T-helper 1 cell (primary cell): ENCODE measurements around the gene POLE.

Source experiments
- DNase-seq, 5 donors: peaks; one replicate each; pipeline ENCODE4 v3.0.0-alpha.2; 2012 to 2020

POLE gene

DNA sequence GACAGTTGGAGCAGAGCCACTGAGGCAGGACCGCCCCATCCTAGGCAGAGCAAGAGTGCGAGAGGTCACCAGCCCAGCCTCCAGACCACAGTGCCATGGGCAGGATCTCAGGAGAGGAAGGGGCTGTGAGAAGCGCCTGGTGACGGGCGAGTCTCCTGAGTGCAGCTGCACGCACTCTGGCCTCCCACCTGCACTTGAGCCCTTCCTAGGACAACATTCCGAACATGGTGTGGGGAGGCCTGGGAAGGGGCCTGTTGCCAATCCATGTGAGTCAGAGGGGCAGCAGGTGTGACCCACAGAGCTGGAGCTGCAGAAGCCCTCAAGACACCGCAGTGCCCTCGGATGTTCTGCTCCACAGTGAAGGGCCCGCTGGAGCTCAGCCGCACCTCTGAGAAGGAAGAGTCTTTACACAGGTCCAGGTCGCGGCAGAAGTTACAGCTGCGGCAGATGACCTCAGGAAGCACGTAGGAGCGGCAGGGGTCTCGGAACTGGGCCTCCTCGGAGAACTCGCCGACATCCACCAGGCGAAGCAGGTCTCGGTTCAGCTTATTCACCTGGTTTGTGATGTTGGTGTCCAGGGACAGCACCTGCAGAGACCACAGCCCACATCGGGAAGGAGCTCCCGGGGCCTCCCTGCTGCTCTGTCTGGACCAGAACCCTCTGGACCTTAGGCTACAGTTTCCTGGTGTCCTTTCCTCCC lies 61.3 kb downstream of the POLE start:
- DNase-seq, result no peak

DNA sequence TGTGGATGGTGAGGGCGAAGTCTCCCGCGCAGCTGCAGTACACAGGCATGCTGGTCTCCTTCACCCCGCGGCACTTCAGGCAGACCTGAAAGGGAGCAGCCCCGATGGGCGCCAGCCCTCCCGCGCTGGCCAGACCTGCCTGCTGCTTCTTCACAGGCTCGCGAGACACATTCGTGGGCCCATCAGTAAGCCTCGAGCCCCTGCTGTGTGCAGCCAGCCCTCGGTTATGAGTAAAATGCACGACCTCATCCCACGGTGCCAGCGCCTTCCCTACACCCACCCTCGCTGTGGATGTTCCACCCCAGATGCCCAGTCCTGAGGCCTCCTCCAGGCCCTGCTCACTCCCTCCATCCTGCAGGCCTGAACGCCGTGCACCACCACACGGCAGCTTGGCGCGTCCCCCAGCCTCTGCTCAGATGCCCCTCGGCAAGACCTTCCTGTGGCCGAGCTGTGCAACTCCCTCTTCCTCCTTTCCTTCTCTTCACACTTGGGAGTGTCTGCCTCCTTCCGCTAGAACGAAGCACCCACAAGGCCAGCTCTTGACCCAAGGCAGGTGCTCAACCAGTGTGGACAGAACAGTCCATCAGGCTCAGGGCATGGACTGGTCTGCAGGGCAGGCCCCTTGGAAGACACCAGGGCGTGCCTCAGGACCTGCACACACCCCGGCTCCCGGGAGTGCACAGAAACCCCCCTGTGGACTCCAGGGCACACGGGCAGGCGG lies 62.1 kb downstream of the POLE start:
- no peak for DNase-seq

DNA sequence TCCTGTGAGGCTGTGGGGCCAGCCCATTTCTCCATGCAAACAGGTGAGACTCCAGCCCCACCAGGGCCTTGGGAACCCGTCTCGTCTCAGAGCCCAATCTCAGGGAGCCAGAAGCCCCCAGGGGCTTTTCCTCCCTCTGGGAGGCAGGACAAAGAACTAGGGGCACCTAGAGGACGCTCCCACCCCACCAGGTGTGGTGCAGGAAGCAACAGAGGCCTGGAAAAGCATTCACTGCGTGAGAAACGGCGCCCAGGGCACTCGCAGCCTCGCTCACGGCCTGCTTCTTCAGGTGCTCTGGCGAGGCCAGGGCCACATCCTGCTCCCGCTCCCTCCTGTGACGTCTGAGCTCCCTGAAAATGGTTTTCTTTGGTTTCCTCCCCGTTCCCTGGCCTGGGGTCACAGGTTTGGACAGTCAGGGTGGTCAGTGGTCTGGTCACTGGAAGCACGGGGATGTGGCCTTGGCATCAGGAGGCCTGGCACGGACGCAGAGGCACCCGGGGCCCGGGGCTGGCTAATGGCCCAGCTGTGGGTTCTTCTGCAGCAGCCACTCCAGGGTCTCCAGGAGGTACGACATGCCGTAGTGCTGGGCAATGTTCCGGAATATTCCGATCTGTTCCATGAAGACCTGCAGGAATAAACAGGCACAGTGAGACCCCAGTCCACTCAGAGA lies 62.8 kb downstream of the POLE start:
- no peak for DNase-seq

DNA sequence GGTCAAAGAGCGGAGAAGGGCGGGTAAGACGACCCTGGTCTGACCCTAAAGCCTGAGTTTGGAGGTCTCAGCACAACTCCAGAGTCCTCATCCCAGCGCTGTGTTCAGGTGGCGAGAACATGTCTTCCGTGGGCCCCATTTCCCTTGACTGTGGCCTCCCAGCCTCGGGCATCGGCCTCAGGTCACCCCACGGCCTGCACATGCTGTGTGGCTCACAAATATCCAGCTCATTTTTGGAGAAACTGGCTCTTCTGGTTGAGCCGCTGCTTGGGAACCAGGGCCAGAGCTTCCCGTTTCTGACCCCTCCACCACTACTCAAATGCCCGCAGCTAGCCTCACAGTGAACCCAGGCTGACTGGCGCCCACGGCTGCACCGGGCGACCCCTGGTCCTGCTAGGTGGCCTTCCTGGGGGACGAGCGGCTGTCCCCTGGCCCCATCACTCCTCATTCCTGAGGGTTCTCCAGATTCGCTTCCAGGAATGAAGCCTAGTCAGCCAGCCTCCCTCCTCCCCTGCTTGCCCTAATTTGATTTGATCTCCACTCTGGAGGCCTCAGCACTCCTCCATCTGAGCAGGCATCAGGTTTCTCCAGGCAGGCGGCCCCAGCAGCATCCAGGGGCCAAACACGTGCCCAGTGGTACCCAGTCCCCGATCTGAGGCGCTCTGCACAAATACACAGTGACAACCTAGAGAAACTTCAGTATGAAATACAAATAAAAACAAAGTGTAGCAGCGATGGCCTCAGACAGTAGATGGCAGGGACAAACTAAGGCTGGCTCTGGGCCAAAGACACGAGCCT lies 63.9 kb downstream of the POLE start:
- DNase-seq, result no peak

DNA sequence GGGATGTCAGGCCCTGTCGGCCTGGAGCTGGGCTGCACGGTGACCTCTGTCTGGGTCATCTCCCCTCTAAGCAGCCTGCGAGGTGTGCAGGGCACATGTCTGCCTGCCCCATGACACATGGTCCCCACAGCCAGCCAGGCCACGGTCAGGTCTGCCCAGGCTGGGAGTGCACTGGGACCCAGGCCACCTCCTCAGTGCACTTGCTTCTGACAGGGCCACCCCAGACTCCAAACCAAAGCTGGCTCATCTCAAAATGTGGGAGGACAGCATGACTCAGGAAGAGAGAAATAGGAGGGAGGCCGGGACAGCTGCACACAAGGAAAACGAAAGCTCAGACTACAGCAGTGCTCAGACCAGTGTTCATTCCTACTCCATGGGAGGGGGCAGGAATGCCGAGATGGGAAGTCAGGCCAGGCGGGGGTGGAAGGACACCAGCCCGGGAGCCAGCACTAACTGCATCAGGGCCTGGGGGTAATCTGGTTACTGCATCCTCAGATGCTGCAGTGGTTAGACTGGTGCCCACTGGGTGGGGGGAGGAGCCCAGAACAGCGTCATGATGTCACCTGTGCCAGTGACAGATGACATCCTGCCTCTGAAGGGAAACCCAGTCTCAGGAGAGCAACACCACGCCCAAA lies 64.6 kb downstream of the POLE start:
- DNase-seq, result no peak

DNA sequence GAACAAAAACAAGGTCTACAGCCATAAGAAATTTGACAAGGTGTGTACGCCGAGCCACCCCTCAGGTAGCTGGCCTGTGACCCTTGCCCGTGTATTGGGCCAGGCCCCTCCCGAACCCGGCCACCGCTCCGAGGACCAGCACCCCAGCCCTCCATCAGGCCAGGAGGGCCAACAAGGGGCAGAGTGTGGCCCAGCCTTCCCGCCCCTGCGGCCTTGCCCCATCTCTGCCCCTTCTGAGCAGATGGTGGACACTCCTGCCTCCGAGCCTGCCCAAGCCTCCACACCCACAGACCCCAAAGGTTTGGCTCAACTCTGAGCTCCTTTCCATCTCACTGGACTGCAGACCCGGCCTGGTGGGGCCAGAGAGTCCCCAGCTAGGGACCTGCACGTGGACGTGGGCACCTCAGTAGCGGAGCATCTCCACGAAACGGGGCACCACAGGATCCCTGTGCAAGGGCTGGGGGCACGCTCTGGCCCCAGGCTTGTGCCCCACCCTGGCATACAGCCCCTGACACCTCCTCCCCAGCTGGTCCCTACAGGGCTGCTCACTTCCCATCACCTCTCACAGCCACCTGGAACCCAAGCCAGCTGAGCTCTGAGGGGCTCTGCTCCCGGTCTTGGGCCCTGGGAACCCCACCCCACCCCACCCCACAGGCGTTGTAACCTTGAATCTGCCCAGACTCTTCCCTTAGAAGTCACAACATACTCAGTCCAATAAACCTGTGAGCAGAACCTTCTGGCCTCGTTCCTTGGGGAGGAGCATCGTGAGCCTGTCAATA lies 65.3 kb downstream of the POLE start:
- DNase-seq, result no peak

DNA sequence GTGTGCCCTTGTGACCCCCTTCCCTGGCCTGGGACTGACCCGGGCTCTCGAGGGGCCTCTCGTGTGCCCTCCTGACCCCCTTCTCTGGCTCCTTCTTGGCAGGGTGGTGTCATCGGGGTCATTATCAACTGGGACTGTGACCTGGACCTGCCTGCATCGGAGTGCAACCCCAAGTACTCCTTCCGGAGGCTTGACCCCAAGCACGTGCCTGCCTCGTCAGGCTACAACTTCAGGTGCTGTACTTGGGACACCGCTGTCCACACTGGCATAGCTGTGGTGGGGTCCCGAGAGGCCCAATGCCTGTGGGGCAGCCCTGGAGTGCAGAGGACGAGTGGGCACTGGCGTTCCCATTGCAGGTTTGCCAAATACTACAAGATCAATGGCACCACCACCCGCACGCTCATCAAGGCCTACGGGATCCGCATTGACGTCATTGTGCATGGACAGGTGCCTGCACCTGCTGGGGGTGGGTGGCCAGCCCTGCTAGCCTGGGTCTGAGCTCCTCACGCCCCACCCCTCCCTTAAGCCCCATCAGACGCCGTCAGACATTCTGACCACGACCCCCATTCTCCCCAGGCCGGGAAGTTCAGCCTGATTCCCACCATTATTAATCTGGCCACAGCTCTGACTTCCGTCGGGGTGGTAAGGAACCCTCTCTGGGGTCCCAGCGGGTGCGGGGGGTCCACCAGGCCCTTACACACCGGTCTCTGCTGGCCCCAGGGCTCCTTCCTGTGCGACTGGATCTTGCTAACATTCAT lies 66.1 kb downstream of the POLE start:
- DNase-seq, result no peak

DNA sequence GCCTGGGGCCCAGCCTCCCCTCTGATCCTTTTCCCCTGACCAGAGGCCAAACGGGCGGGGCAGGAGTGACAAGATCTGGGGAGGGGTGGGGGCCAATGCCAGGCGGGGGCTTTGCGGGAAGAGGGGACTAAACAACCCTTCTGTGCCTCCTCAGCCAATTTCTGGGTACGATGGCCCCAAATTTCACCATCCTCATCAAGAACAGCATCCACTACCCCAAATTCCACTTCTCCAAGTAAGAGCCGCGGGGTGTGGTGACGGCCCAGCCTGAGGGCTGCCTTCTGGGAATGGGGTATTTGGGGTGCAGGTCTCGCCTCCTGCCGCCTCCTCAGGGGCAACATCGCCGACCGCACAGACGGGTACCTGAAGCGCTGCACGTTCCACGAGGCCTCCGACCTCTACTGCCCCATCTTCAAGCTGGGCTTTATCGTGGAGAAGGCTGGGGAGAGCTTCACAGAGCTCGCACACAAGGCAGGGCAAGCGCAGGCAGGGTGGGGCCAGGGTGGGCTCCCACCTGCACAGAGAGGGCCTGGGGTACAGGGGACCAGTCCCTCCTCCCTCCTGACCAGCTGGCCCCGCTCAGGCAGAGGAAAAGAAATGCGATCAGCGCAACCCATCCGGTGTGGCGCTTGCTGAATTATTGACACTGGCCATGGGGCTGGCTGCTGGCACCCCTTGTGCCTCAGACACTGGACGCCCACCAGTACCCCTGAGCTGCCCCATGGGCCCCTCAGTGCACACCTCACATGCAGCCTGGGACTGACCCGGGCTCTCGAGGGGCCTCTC lies 66.8 kb downstream of the POLE start:
- DNase-seq, result no peak

DNA sequence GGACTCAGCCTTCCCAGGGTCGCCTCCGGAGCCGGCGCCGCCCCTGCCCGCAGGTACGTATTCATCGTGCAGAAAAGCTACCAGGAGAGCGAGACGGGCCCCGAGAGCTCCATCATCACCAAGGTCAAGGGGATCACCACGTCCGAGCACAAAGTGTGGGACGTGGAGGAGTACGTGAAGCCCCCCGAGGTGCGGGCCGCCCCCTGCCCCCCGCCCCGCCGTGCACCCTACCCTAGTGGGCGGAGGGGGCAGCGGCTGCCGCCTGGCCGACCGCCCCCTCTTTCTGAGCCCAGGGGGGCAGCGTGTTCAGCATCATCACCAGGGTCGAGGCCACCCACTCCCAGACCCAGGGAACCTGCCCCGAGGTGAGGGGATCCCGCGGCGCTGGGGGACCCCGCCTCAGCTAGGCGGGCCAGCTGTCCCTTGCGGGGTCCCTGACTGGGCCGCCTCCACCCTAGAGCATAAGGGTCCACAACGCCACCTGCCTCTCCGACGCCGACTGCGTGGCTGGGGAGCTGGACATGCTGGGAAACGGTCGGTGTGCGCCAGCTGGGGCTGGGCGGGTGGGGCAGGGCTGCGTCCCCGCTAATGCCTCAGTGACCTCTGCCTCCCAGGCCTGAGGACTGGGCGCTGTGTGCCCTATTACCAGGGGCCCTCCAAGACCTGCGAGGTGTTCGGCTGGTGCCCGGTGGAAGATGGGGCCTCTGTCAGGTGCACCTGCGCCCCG lies 67.6 kb downstream of the POLE start:
- no peak for DNase-seq

DNA sequence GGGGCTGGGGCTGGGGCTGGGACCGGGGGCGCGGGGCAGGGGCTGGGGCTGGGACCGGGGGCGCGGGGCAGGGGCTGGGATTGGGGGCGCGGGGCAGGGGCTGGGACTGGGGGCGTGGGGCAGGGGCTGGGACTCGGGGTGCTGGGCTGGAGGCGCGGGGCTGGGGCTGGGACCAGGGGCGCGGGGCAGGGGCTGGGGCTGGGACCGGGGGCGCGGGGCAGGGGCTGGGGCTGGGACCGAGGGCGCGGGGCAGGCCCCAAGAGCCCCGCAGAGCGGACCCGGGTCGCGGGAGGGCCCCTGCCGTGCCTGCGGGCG lies 68.1 kb downstream of the POLE start:
- DNase-seq, result no peak

DNA sequence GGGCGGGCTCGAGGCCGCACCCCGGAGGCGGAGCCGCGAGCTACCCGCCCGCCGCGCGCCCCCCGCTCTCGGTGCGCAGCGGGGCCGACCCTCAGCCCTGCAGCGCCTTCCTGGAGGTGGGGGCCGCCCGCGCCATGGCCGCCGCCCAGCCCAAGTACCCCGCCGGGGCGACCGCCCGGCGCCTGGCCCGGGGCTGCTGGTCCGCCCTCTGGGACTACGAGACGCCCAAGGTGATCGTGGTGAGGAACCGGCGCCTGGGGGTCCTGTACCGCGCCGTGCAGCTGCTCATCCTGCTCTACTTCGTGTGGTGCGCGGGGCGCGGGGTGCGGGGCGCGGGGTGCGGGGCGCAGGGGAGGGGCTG lies 68.5 kb downstream of the POLE start, which contains the start of gene P2RX2:
Gene P2RX2 (plus strand): TSS at position 94 of the 361 bp plus-strand sequence. CDS start 41 bp downstream, at position 135.
- DNase-seq, result no peak

DNA sequence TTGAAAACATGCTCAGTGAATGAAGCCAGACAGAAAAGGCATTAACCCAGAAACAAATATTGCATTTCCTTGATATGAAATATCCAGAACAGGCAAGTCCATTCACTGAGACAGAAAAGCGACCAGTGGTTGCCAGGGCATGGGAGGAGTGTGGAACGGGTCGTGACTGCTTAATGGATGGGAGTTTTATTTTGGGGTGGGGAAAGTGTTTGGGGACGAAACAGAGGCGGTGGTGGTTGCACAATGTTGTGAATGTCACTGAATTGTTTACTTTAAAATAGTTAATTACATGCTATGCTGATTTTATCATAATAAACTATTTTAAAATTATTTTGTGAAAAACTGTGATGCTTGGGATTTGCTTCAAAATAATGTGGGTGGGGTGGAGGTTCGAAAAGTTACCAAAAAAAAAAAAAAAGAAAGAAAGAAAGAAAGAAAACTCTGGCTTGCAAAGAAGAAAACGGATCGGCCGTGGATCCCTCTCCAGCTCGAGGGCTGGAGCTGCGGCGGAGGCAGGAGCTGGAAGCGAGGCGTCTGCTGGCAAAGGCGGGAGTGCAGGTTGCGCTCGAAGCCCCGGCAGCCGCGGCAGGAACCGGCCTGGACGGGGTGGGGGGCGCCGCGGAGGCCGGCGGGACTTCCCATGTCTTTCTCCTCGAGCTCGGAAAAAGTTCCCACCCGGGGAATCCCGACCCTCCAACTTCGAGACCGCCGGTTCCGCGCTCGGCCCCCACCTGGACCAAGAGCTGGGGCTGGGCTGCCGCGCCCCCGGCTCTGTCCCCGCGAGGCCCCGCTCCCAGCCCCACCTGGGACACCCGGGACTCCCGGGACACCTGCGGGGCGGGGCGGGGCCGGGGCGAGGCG lies 69.1 kb downstream of the POLE start:
- DNase-seq, result no peak

DNA sequence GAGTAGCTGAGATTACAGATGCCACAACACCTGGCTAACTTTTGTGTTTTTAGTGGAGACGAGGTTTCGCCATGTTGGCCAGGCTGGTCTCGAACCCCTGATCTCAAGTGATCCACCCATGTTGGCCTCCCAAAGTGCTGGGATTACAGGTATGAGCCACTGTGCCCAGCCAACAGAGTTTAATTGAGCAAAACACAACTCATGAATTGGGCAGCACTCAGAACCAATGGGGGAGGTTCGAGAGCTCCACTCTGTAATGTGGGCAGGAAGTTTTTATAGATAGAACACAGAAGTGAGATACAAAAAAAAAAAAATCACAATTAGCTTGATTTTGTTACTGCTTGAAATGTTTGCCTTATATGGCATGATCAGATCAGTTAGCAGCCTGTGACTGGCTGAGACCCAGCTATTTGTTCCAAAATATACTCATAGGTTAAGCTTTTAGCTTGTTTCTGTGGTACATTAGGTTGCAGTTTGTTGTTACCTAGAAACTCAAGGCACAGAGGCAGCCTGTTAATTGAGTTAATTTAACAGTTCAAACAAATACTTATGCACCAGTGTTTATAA lies 69.9 kb downstream of the POLE start:
- no peak for DNase-seq

DNA sequence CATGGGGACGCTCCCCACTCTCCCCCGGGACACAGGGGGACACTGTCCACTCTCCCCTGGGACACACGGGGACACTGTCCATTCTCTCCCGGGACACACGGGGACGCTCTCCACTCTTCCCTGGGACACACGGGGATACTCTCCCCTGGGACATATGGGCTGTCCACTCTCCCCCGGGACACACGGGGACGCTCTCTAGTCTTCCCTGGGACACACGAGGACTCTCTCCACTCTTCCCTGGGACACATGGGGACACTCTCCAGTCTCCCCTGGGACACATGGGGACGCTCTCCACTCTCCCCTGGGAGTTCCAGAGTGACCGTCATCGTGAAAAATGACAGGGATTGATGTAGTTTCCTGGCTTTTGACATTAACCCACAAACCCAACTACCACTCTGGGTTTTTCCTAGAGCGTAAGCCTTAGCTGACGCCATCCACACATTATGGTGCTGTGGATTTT lies 71.5 kb downstream of the POLE start:
- no peak for DNase-seq

DNA sequence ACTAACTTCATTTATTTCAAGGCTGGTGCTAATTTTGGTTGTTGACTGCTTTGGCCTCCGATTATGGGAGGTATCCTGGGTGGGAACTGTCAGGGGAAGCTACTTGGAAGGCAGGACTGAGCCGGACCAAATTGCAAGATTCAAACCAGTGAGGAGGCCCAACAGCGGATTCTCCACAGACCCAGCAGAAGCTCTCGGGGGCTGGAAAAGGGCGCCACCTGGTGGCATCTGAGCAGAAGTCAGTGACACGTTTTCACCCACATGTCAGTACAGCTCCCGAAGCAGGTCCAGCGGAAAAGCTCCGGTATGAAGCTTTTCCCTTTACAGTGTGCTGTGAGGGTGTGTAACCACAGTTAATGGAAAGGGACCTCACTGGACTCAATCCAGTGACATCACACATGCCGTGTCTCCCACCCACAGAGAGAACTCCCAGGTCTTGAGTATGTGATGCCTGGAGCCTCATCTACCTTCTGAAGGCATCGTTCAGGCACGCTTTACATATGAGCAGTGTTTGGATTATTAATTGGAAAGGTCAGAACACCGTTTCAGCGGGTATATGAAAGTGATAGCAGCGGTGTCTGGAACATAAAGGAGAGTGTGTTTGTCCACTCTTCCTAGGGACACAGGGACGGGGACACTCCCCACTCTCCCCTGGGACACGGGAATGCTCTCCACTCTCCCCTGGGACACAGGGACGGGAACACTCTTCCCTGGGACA lies 72.1 kb downstream of the POLE start:
- DNase-seq, result peak; percentile 46 to 74 (median 64)

DNA sequence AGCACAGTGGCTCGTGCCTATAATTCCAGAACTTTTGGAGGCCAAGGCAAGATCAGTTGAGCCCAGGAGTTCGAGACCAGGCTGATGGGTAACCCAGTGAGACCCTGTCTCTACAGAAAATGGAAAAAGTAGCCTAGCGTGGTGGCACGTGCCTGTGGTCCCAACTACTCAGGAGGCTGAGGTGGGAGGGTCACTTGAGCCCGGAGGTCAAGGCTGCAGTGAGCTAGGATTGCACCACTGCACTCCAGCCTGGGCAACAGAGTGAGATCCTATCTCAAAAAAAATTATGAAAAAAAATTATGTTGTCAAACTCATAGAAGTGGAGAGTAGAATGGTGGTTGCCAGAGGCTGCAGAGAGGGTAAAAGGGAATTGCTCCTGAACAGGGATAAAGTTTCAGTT lies 73.1 kb downstream of the POLE start:
- DNase-seq, result no peak

DNA sequence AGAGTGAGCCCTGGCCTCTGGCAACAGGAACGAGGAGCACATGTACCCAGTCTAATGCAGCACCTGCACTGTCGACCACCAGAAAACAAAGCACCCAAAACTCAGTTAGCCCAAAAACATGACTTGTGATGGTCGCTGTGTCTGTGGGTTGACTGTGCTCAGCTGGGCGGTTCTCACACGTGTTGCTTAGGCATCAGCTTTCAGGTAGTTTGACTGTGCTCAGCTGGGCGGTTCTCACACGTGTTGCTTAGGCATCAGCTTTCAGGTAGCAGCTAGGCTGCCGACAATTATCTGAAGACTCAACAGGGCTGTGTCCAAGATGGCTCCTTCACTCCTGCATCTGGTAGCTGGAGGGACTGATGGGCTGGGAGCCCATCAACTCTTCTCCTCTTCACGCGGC lies 75.5 kb downstream of the POLE start:
- DNase-seq, result no peak
